C4-2B (cell line): Measurements from ENCODE around the gene FABP6.

Source experiments
- CTCF ChIP-seq: fragments of 450-650 bp; conservative IDR thresholded peaks from 2 replicates; pipeline ENCODE4 v1.5.1; 2017; ENCODE audit warnings: mild to moderate bottlenecking
- ZFX ChIP-seq: fragments of 450-650 bp; IDR thresholded peaks from 2 replicates; pipeline ENCODE4 v1.6.1; 2017

GRCh38 chr5:160253441-160253840 is 24.1 kb downstream of the FABP6 start:
- TF ChIP-seq CTCF (no peak), ZFX (no peak)
